ENCODE results near the gene MCM3AP. TPM values are rescaled to one million over a fixed set of nuclear protein-coding genes. Genes with fewer than 3 reads are reported as not detected.

The MCM3AP gene
- total RNA-seq, 2 experiments from 2014 or later, result 109 to 166 TPM

DNA sequence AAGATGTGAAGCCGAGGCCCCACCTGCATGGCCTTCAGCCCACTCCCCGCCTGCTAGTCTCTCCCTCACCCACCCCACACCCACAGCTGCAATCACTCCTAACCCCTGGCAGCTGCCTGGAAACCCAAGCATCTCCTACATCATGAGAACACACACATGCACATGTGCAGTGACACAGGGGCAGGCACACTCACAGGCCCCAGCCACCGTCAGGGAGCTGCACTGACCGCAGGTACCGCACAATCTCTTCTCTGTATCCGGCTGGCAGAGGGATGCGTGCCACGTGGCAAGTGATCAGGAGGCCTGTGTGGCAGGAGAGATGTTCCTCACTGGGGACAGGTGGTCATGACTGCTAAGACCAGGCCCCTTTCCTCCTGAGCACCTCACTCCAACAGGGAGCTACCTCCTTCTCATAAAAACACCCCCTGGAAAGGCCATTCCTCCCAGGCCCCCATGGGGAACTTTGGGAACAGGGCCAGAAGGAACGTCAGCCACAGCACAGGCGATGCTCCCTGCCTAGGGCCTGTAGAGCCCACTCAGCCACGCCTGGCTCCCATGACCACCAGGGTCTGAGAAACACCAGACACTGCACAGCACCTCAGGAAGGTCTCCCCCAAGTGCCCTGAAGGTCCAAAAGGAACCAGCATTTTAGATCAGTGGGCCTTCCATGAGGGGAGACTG, 62.8 kb downstream of the MCM3AP start:
- no TSS peak for BruUV-seq (replicated peaks)
- Histone ChIP-seq H3K36me3 (ENCODE audit: insufficient read depth, low read length) (peaks cover 32% of the 10 kb centered on the region), H3K27ac (ENCODE audit: low read depth, low read length, poor library complexity, severe bottlenecking) (no peak overlapping the region), H2AFZ (ENCODE audit: low read length) (no peak overlapping the region), H4K20me1 (ENCODE audit: insufficient read depth, low read length) (0 out of 2 replicates have a peak, but pooled peaks cover 8% of the 10 kb centered on the region), H3K9me2 (ENCODE audit: insufficient read depth, low read length) (no peaks in the 10 kb centered on the region), H3K4me2 (ENCODE audit: low read length) (no peak overlapping the region), H3K4me1 (ENCODE audit: insufficient read depth, low read length, poor library complexity, severe bottlenecking) (peaks cover 18% of the 10 kb centered on the region), H3K79me2 (ENCODE audit: insufficient read depth, low read depth, low read length) (peaks cover 16% of the 10 kb centered on the region; the same call in 1 of the 2 replicates), H3K4me3 (ENCODE audit: low read depth, low read length, poor library complexity, severe bottlenecking) (no peak overlapping the region), H3K9me3 (ENCODE audit: low read length) (no peaks in the 10 kb centered on the region)
- ChIA-PET CTCF (ENCODE audit: unreplicated experiment) (no interaction called here), POLR2A (no interaction called here)
- no peak for TF ChIP-seq EZH2phosphoT487 (IDR thresholded peaks at IDR 0.05; ENCODE audit: borderline replicate concordance, low read depth, low read length)
- TF ChIP-seq, protein P1, sequence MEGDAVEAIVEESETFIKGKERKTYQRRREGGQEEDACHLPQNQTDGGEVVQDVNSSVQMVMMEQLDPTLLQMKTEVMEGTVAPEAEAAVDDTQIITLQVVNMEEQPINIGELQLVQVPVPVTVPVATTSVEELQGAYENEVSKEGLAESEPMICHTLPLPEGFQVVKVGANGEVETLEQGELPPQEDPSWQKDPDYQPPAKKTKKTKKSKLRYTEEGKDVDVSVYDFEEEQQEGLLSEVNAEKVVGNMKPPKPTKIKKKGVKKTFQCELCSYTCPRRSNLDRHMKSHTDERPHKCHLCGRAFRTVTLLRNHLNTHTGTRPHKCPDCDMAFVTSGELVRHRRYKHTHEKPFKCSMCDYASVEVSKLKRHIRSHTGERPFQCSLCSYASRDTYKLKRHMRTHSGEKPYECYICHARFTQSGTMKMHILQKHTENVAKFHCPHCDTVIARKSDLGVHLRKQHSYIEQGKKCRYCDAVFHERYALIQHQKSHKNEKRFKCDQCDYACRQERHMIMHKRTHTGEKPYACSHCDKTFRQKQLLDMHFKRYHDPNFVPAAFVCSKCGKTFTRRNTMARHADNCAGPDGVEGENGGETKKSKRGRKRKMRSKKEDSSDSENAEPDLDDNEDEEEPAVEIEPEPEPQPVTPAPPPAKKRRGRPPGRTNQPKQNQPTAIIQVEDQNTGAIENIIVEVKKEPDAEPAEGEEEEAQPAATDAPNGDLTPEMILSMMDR (conservative IDR thresholded peaks at IDR 0.05; ENCODE audit: low read length), result no peak
- intact Hi-C loops (cut with micrococcal nuclease; ENCODE audit: unreplicated experiment), result no loop called here
- DNase-seq (ENCODE audit: low spot score), result no peak

DNA sequence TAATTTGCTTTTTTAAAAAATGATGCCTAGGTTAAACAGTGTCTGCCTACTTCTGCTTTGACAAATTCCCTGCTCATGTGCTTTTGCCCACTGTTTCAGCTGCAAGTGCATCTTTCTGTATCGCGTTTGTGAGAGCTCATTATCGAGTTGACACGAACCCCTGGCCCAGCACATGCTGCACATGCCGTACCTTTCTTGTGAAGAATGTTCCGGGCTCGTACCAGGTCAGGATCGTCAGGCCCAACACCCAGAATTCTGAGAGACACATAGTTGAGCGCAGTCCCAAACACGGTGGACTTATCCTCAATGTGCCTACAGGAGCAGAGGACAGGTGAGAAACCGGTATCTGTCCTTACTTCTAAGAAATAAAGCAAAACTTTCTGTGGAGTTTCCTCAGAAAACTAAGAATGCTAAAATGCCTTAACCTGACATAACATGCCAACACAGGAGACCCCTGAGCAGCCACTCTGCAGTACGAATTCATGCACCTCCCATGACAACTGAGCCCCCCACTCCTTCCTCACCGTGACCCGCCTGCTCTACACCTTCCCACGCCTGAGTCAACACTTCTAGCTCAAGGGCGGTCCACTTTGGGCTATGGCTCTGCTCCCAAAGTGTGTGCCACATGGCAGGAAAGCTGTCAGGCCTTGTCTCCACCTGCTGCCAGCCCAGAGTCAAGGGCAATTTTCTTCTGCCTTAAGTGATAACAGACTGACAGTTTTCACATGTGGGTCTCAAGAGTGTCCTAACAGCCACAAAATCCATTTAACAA, 63.6 kb downstream of the MCM3AP start:
- ChIA-PET POLR2A (no interaction called here), CTCF (ENCODE audit: unreplicated experiment) (no interaction called here)
- H3K9me2 ChIP-seq (ENCODE audit: insufficient read depth, low read length), result no peaks in the 10 kb centered on the region
- no peaks in the 10 kb centered on the region for H3K9me3 ChIP-seq (ENCODE audit: low read length)
- peaks cover 11% of the 10 kb centered on the region for H3K4me1 ChIP-seq (ENCODE audit: insufficient read depth, low read length, poor library complexity, severe bottlenecking)
- 0 out of 2 replicates have a peak, but pooled peaks cover 8% of the 10 kb centered on the region for H4K20me1 ChIP-seq (ENCODE audit: insufficient read depth, low read length)
- no TSS peak for BruUV-seq (replicated peaks)
- H3K4me2 ChIP-seq (ENCODE audit: low read length), result no peak overlapping the region
- DNase-seq (ENCODE audit: low spot score), result no peak
- no peak overlapping the region for H2AFZ ChIP-seq (ENCODE audit: low read length)
- intact Hi-C loops (cut with micrococcal nuclease; ENCODE audit: unreplicated experiment), result no loop called here
- peaks cover 32% of the 10 kb centered on the region for H3K36me3 ChIP-seq (ENCODE audit: insufficient read depth, low read length)
- TF ChIP-seq EZH2phosphoT487 (IDR thresholded peaks at IDR 0.05; ENCODE audit: borderline replicate concordance, low read depth, low read length), result no peak
- TF ChIP-seq, protein P1 (conservative IDR thresholded peaks at IDR 0.05; ENCODE audit: low read length), result no peak
- H3K79me2 ChIP-seq (ENCODE audit: insufficient read depth, low read depth, low read length), result peaks cover 8% of the 10 kb centered on the region; the same call in 1 of the 2 replicates
- H3K4me3 ChIP-seq (ENCODE audit: low read depth, low read length, poor library complexity, severe bottlenecking), result no peak overlapping the region
- no peak overlapping the region for H3K27ac ChIP-seq (ENCODE audit: low read depth, low read length, poor library complexity, severe bottlenecking)

DNA sequence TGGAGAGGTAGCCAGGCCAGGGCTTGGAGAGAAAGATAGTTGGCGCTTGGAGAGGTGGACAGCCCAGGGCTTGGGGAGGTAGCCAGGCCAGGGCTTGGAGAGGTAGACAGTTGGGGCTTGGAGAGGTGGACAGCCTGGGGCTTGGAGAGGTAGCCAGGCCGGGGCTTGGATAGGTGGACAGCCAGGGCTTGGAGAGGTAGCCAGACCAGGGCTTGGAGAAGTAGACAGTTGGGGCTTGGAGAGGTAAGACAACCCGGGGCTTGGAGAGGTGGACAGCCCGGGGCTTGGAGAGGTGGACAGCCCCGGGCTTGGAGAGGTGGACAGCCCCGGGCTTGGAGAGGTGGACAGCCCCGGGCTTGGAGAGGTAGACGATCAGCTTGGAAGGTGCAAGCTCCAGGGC, 64.6 kb downstream of the MCM3AP start:
- intact Hi-C loops (cut with micrococcal nuclease; ENCODE audit: unreplicated experiment), result no loop called here
- Histone ChIP-seq H2AFZ (ENCODE audit: low read length) (no peak overlapping the region), H3K9me2 (ENCODE audit: insufficient read depth, low read length) (no peaks in the 10 kb centered on the region), H3K9me3 (ENCODE audit: low read length) (no peaks in the 10 kb centered on the region), H3K79me2 (ENCODE audit: insufficient read depth, low read depth, low read length) (no peaks in the 10 kb centered on the region; the same call in 1 of the 2 replicates), H3K36me3 (ENCODE audit: insufficient read depth, low read length) (peaks cover 36% of the 10 kb centered on the region), H3K4me1 (ENCODE audit: insufficient read depth, low read length, poor library complexity, severe bottlenecking) (peaks cover 1% of the 10 kb centered on the region), H4K20me1 (ENCODE audit: insufficient read depth, low read length) (no peaks in the 10 kb centered on the region), H3K27ac (ENCODE audit: low read depth, low read length, poor library complexity, severe bottlenecking) (no peak overlapping the region), H3K4me2 (ENCODE audit: low read length) (no peak overlapping the region), H3K4me3 (ENCODE audit: low read depth, low read length, poor library complexity, severe bottlenecking) (no peak overlapping the region)
- no peak for DNase-seq (ENCODE audit: low spot score)
- no peak for TF ChIP-seq EZH2phosphoT487 (IDR thresholded peaks at IDR 0.05; ENCODE audit: borderline replicate concordance, low read depth, low read length)
- TF ChIP-seq, protein P1 (conservative IDR thresholded peaks at IDR 0.05; ENCODE audit: low read length), result no peak
- BruUV-seq (replicated peaks), result no TSS peak
- CTCF ChIA-PET (ENCODE audit: unreplicated experiment), result no interaction called here
- POLR2A ChIA-PET, result no interaction called here

Measured in OCI-LY7 (cell line).